DOHH2 (cell line): ENCODE data around the gene IMMP2L.

Source experiments
- H3F3A ChIP-seq: fragments of 200-600 bp; sonication (generic), shearing (Covaris generic); 2 replicates; pipeline ENCODE4 v1.6.0; 2016; ENCODE audit warnings: antibody characterized with exemption, mild to moderate bottlenecking; ENCODE audit not compliant: control insufficient read depth, insufficient read depth
- H3K27ac ChIP-seq: fragments of 200-600 bp; sonication (generic); 2 replicates; pipeline ENCODE4 v1.5.1; 2014; ENCODE audit warnings: low read depth, mild to moderate bottlenecking, low read length, moderate library complexity
- H3K27me3 ChIP-seq: fragments of 200-600 bp; sonication (generic); 2 replicates; pipeline ENCODE4 v1.6.1; 2014; ENCODE audit warnings: mild to moderate bottlenecking, low read length, mixed read lengths; ENCODE audit not compliant: control insufficient read depth
- H3K36me3 ChIP-seq: fragments of 200-600 bp; sonication (generic); 2 replicates; pipeline ENCODE4 v1.6.1; 2014; ENCODE audit warnings: mild to moderate bottlenecking, low read length, moderate library complexity, mixed read lengths; ENCODE audit not compliant: control insufficient read depth
- H3K4me1 ChIP-seq: fragments of 200-600 bp; sonication (generic); 2 replicates; pipeline ENCODE4 v1.6.1; 2014; ENCODE audit warnings: mild to moderate bottlenecking, low read length, mixed read lengths; ENCODE audit not compliant: control insufficient read depth
- H3K4me2 ChIP-seq: fragments of 200-600 bp; sonication (generic); 2 replicates; pipeline ENCODE4 v1.6.0; 2014; ENCODE audit warnings: mild to moderate bottlenecking, low read length, moderate library complexity
- H3K4me3 ChIP-seq: fragments of 200-600 bp; sonication (generic); 2 replicates; pipeline ENCODE4 v1.5.1; 2014; ENCODE audit warnings: mild to moderate bottlenecking, low read length, mixed read lengths
- H3K79me2 ChIP-seq: fragments of 200-600 bp; sonication (generic); 2 replicates; pipeline ENCODE4 v1.6.1; 2014; ENCODE audit warnings: mild to moderate bottlenecking, low read length, mixed read lengths; ENCODE audit not compliant: control insufficient read depth
- H3K9me2 ChIP-seq: fragments of 200-600 bp; sonication (generic); replicated peaks from 2 replicates; pipeline ENCODE4 v1.6.1; 2014; ENCODE audit warnings: mild to moderate bottlenecking, low read length, mixed read lengths; ENCODE audit not compliant: control insufficient read depth
- H3K9me3 ChIP-seq: fragments of 200-600 bp; sonication (generic); 2 replicates; pipeline ENCODE4 v1.6.1; 2014; ENCODE audit warnings: antibody characterized with exemption, low read length, mixed read lengths; ENCODE audit not compliant: control insufficient read depth, insufficient read depth
- H4K20me1 ChIP-seq: fragments of 200-600 bp; sonication (generic); 2 replicates; pipeline ENCODE4 v1.6.0; 2014; ENCODE audit warnings: low read depth, mild to moderate bottlenecking, antibody characterized with exemption, low read length, moderate library complexity; ENCODE audit not compliant: control insufficient read depth, insufficient read depth
- EZH2phosphoT487 ChIP-seq: fragments of 200-600 bp; sonication (generic); IDR thresholded peaks from 2 replicates; pipeline ENCODE4 v1.6.1; 2017; ENCODE audit warnings: borderline replicate concordance, mild to moderate bottlenecking, antibody characterized with exemption, low read length, moderate library complexity, mixed read lengths
- TF ChIP-seq, protein P1 (sequence below): fragments of 200-600 bp; sonication (generic); IDR thresholded peaks from one replicate; pipeline ENCODE4 v1.5.1; 2014; ENCODE audit warnings: antibody characterized with exemption, mild to moderate bottlenecking, low read depth, low read length; ENCODE audit not compliant: poor library complexity, severe bottlenecking

IMMP2L gene

GRCh38 chr7:110830778-110831177, 731.5 kb downstream of the IMMP2L start:
- Histone ChIP-seq H3K9me2 (no peaks in the 10 kb centered on the region), H3K9me3 (no peaks in the 10 kb centered on the region), H4K20me1 (no peaks in the 10 kb centered on the region), H3K27ac (no peak overlapping the region), H3K36me3 (no peaks in the 10 kb centered on the region), H3K27me3 (no peaks in the 10 kb centered on the region), H3K79me2 (no peaks in the 10 kb centered on the region), H3K4me1 (no peaks in the 10 kb centered on the region), H3K4me2 (no peak overlapping the region), H3K4me3 (no peak overlapping the region), H3F3A (no peaks in the 10 kb centered on the region)
- TF ChIP-seq EZH2phosphoT487 = no peak
- TF ChIP-seq, protein P1, sequence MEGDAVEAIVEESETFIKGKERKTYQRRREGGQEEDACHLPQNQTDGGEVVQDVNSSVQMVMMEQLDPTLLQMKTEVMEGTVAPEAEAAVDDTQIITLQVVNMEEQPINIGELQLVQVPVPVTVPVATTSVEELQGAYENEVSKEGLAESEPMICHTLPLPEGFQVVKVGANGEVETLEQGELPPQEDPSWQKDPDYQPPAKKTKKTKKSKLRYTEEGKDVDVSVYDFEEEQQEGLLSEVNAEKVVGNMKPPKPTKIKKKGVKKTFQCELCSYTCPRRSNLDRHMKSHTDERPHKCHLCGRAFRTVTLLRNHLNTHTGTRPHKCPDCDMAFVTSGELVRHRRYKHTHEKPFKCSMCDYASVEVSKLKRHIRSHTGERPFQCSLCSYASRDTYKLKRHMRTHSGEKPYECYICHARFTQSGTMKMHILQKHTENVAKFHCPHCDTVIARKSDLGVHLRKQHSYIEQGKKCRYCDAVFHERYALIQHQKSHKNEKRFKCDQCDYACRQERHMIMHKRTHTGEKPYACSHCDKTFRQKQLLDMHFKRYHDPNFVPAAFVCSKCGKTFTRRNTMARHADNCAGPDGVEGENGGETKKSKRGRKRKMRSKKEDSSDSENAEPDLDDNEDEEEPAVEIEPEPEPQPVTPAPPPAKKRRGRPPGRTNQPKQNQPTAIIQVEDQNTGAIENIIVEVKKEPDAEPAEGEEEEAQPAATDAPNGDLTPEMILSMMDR = no peak

DNA sequence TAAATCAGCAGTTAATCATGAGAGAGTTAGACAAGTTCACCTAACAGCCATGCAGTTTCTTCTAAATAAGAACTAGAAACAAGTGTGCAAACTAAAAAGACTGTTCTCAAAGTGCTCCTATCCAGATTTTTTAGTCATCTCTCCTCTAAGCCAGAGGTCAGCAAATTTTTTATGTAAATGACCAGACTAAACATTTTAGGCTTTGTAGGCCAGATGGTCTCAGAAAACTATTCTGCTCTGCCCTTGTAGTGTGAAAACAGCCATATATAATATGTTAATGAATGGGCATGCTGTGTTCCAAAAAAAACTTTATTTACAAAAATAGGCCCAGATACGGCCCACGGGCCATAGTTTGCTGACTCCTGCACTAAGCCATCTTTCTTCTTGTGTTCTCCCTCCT, 734.4 kb downstream of the IMMP2L start:
- no peaks in the 10 kb centered on the region for H3K9me3 ChIP-seq
- H3K36me3 ChIP-seq = no peaks in the 10 kb centered on the region
- no peaks in the 10 kb centered on the region for H3K79me2 ChIP-seq
- H3K4me3 ChIP-seq = no peak overlapping the region
- H3K4me1 ChIP-seq = no peaks in the 10 kb centered on the region
- H3K27me3 ChIP-seq = no peaks in the 10 kb centered on the region
- H3K9me2 ChIP-seq = no peaks in the 10 kb centered on the region
- no peak overlapping the region for H3K27ac ChIP-seq
- TF ChIP-seq, protein P1 = no peak
- TF ChIP-seq EZH2phosphoT487 = no peak
- no peaks in the 10 kb centered on the region for H4K20me1 ChIP-seq
- no peaks in the 10 kb centered on the region for H3F3A ChIP-seq
- H3K4me2 ChIP-seq = no peak overlapping the region

- H4K20me1 ChIP-seq = no peaks in the 10 kb centered on the region
- no peaks in the 10 kb centered on the region for H3K79me2 ChIP-seq
- no peak overlapping the region for H3K27ac ChIP-seq
- no peaks in the 10 kb centered on the region for H3K27me3 ChIP-seq
- no peaks in the 10 kb centered on the region for H3F3A ChIP-seq
- H3K4me2 ChIP-seq = no peak overlapping the region
- no peaks in the 10 kb centered on the region for H3K4me1 ChIP-seq
- no peaks in the 10 kb centered on the region for H3K9me3 ChIP-seq
- TF ChIP-seq, protein P1 = no peak
- no peak for TF ChIP-seq EZH2phosphoT487
- no peaks in the 10 kb centered on the region for H3K9me2 ChIP-seq
- H3K4me3 ChIP-seq = no peak overlapping the region
- H3K36me3 ChIP-seq = no peaks in the 10 kb centered on the region
Observed at GRCh38 chr7:110827287-110827855, 734.9 kb downstream of the IMMP2L start.
